ENCODE measurements around the gene TSEN34.

GRCh38 chr19:54172471-54173358, 18.4 kb upstream of the TSEN34 start, which contains the start of gene TMC4:
- TF ChIP-seq, protein P1, sequence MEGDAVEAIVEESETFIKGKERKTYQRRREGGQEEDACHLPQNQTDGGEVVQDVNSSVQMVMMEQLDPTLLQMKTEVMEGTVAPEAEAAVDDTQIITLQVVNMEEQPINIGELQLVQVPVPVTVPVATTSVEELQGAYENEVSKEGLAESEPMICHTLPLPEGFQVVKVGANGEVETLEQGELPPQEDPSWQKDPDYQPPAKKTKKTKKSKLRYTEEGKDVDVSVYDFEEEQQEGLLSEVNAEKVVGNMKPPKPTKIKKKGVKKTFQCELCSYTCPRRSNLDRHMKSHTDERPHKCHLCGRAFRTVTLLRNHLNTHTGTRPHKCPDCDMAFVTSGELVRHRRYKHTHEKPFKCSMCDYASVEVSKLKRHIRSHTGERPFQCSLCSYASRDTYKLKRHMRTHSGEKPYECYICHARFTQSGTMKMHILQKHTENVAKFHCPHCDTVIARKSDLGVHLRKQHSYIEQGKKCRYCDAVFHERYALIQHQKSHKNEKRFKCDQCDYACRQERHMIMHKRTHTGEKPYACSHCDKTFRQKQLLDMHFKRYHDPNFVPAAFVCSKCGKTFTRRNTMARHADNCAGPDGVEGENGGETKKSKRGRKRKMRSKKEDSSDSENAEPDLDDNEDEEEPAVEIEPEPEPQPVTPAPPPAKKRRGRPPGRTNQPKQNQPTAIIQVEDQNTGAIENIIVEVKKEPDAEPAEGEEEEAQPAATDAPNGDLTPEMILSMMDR (IDR thresholded peaks at IDR 0.05): no peak
- no peak for TF ChIP-seq POLR2A (IDR thresholded peaks at IDR 0.05)

All from heart left ventricle (tissue), 13 donors.